ENCODE measurements around the gene AK5.

DNA sequence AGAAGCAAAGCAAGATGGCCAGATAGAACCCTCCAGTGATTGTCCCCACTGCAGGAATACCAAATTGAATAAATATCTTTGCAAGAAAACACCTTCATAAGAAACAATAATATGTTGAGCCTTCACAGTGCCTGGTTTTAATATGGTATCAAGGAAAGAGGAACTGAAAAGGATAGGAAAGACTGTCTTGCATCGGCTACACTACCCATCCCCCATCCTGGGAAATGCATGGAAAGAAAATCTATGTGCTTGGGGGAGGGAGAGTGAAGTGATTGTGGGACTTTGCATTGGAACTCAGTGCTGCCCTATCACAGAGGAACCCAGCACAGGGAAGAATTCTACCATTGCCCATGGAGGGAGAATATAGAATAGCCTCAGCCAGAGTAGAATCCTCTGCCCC is 28.6 kb upstream of the AK5 start:
- TF ChIP-seq, protein P1, sequence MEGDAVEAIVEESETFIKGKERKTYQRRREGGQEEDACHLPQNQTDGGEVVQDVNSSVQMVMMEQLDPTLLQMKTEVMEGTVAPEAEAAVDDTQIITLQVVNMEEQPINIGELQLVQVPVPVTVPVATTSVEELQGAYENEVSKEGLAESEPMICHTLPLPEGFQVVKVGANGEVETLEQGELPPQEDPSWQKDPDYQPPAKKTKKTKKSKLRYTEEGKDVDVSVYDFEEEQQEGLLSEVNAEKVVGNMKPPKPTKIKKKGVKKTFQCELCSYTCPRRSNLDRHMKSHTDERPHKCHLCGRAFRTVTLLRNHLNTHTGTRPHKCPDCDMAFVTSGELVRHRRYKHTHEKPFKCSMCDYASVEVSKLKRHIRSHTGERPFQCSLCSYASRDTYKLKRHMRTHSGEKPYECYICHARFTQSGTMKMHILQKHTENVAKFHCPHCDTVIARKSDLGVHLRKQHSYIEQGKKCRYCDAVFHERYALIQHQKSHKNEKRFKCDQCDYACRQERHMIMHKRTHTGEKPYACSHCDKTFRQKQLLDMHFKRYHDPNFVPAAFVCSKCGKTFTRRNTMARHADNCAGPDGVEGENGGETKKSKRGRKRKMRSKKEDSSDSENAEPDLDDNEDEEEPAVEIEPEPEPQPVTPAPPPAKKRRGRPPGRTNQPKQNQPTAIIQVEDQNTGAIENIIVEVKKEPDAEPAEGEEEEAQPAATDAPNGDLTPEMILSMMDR (conservative IDR thresholded peaks at IDR 0.05; ENCODE audit: low read length) = no peak
- TF ChIP-seq EZH2phosphoT487 (IDR thresholded peaks at IDR 0.05; ENCODE audit: borderline replicate concordance) = no peak

All from Loucy (cell line).